ENCODE data around the gene PRSS48. TPM values are rescaled to one million over a fixed set of nuclear protein-coding genes. Genes with fewer than 3 reads are reported as not detected.

PRSS48 gene
- total RNA-seq (2012; rRNA removed) = not detected in 2 replicates
- polyA plus RNA-seq (2012; rRNA removed) = not detected in 2 replicates
- not detected in 2 replicates for polyA plus RNA-seq (2012; cell fraction: cytosol; rRNA removed)
- polyA plus RNA-seq (2012; cell fraction: nucleus; rRNA removed; ENCODE audit: low replicate concordance) = not detected in 2 replicates
- not detected for Bru-seq, nascent RNA
- BruChase-seq, experiment 1, labeled RNA remaining after a 6-hour chase = not detected
- BruChase-seq, experiment 2, labeled RNA remaining after a 2-hour chase = not detected
- long read RNA-seq = 0 reads

- BruUV-seq (replicated peaks) = no TSS peak
- Histone ChIP-seq H3K4ac (ENCODE audit: low read depth, low read length) (no peak within 1 kb of the TSS), H3K4me3 (ENCODE audit: insufficient read depth, low read depth, low read length) (no peak within 1 kb of the TSS), H3K14ac (replicated peaks; ENCODE audit: low read depth, low read length) (no peak within 1 kb of the TSS), H2AK5ac (ENCODE audit: low read depth, low read length) (no peak within 1 kb of the TSS), H3K9me3 (ENCODE audit: control insufficient read depth, insufficient read depth, low read length) (no peaks in the 10 kb centered on the region), H3K79me1 (ENCODE audit: low read depth in 1 of 2, low read length in 2 of 2) (no peaks in the 10 kb centered on the region; a peak in 1 of 4 replicates), H2BK20ac (ENCODE audit: low read depth, low read length) (no peak within 1 kb of the TSS), H2BK120ac (ENCODE audit: low read depth, low read length) (no peak within 1 kb of the TSS), H2AK9ac (replicated peaks; ENCODE audit: low read depth, low read length, poor library complexity) (no peak within 1 kb of the TSS), H2BK15ac (ENCODE audit: low read depth, low read length) (no peak within 1 kb of the TSS), H3K27me3 (ENCODE audit: control insufficient read depth, insufficient read depth, low read length) (no peaks in the 10 kb centered on the region), H3K56ac (ENCODE audit: extremely low read depth, insufficient read depth, low read length) (no peak within 1 kb of the TSS), H3K27ac (ENCODE audit: insufficient read depth, low read length) (no peak within 1 kb of the TSS), H3K4me1 (ENCODE audit: control insufficient read depth, insufficient read depth, low read length) (0 out of 2 replicates have a peak, but pooled peaks cover 1% of the 10 kb centered on the region), H4K5ac (ENCODE audit: low read depth, low read length) (no peak within 1 kb of the TSS), H3K9me1 (ENCODE audit: insufficient read depth, low read length) (0 out of 2 replicates have a peak, but pooled peaks cover 3% of the 10 kb centered on the region), H2BK5ac (ENCODE audit: low read depth, low read length, poor library complexity, severe bottlenecking) (no peak within 1 kb of the TSS), H4K91ac (ENCODE audit: insufficient read depth, low read depth, low read length) (no peak within 1 kb of the TSS), H2AFZ (replicated peaks; ENCODE audit: low read length, poor library complexity) (no peak within 1 kb of the TSS), H4K20me1 (ENCODE audit: insufficient read depth, low read length) (no peaks in the 10 kb centered on the region), H3K9ac (ENCODE audit: low read depth, low read length) (no peak within 1 kb of the TSS), H3K36me3 (ENCODE audit: control insufficient read depth, insufficient read depth, low read length) (no peaks in the 10 kb centered on the region), H3K18ac (ENCODE audit: low read depth, low read length) (no peak within 1 kb of the TSS), H3K23ac (ENCODE audit: low read depth, low read length) (no peak within 1 kb of the TSS), H4K8ac (ENCODE audit: low read depth in 2 of 2, low read length in 2 of 2) (no peak within 1 kb of the TSS), H3K4me2 (ENCODE audit: low read depth, low read length) (no peak within 1 kb of the TSS)
- dilution Hi-C loops (cut with HindIII; ENCODE audit: low sequenced_read_pairs, unreplicated experiment) = no loop called here
- WGBS, 2 experiments (ENCODE audit: extremely low coverage in 2 of 2, insufficient read length in 1 of 2) = no CpG with 5 or more reads among the region's 7 CpGs
- intact Hi-C loops (cut with micrococcal nuclease) = loop anchor here (1.0 to 5.0 kb wide), 3 partner anchors 85 to 328 kb away; no protein-coding TSS in a partner anchor
- POLR2A ChIA-PET (ENCODE audit: unreplicated experiment) = no interaction called here
- in situ Hi-C loops (cut with MboI; ENCODE audit: low sequenced_read_pairs) = no loop called here
- DNase-seq (peak; percentile 32), ATAC-seq (ENCODE audit: low read depth) (peak; percentile 81)
- CTCF ChIA-PET = interaction anchor here (0.6 to 2.1 kb wide), 10 partner anchors 8 to 336 kb away, joined by 3 to 8 read pairs (median 4); no protein-coding TSS in a partner anchor
- TF ChIP-seq BHLHE40 (IDR thresholded peaks at IDR 0.05; ENCODE audit: low read depth, low read length) (no peak), RAD21 (IDR thresholded peaks at IDR 0.05; ENCODE audit: low read length) (peak; percentile 75), MAZ (IDR thresholded peaks at IDR 0.05; ENCODE audit: borderline replicate concordance, low read depth, low read length) (no peak), ELK1 (IDR thresholded peaks at IDR 0.05; ENCODE audit: borderline replicate concordance, low read depth, low read length) (no peak), MXI1 (IDR thresholded peaks at IDR 0.05; ENCODE audit: borderline replicate concordance, low read depth, low read length) (no peak), USF2 (IDR thresholded peaks at IDR 0.05; ENCODE audit: low read depth, low read length) (no peak), NFE2L2 (IDR thresholded peaks at IDR 0.05; ENCODE audit: low read depth, low read length) (no peak), SMC3 (IDR thresholded peaks at IDR 0.05; ENCODE audit: low read depth, low read length) (peak; percentile 65), POLR2A (IDR thresholded peaks at IDR 0.05; ENCODE audit: low read depth, low read length) (no peak), CTCF (conservative IDR thresholded peaks at IDR 0.05; ENCODE audit: low read depth, low read length) (peak; percentile 70), CEBPB (IDR thresholded peaks at IDR 0.05; ENCODE audit: low read depth, low read length) (no peak), FOS (IDR thresholded peaks at IDR 0.05; ENCODE audit: low read depth, low read length) (no peak), RCOR1 (IDR thresholded peaks at IDR 0.05; ENCODE audit: insufficient replicate concordance, low read length) (no peak)
Observed at GRCh38 chr4:151276787-151277562, at the start of gene PRSS48. TSS of gene PRSS48 (plus strand) at chr4:151277161. CDS start at chr4:151277173, 12 bp downstream.

Data from IMR-90 (cell line).